HG02943 (cell line): ENCODE measurements around the gene TFB1M.
"Not testable (repeated sequence)": the region's sequence is repeated elsewhere in the genome, so short reads cannot be mapped to it uniquely, and the experiment has no call there.

Experiments
- ATAC-seq: cut with Tn5 transposase; IDR thresholded peaks from one replicate; pipeline ENCODE4 v1.9.1; 2021; ENCODE audit warnings: mild to moderate bottlenecking, low read depth, moderate library complexity; ENCODE audit not compliant: unreplicated experiment

TFB1M gene

DNA sequence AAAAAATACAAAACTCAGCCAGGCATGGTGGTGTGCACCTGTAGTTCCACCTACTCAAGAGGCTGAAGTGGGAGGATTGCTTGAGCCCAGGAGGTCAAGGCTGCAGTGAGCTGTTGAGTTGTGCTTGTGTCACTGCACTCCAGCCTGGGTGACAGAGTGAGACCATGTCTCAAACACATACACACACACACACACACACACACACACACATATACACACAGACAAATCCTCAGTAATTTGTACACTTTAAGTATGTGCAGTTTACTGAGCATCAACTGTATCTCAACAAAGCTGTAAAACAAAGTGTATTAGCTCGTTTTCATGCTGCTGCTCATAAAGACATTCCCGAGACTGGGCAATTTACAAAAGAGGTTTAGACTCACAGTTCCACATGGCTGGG is 7.3 kb downstream of the TFB1M start:
- no peak for ATAC-seq

DNA sequence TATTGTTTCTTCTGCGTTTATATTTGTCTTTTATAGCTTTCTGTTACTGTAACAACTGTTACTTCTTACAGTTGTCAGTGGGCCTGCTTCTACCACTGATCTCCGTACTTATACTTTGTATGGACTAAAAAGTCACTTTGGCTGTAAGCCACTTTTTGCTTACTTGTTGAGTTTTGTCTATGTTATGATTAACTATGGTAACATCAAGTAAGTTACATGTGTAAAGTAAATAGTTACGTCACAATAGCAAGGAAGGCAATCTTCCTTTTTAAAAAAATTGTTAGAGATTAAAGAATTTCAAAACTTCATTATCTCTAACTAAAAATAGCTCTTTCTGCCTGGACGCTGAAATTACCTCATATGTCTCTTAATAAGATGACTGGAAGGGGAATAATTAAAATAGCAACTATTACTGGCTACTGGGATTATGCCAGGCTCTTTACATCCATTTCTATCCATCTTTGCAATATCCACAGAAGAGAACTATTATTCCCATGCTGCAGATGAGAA is 10.9 kb downstream of the TFB1M start:
- no peak for ATAC-seq

DNA sequence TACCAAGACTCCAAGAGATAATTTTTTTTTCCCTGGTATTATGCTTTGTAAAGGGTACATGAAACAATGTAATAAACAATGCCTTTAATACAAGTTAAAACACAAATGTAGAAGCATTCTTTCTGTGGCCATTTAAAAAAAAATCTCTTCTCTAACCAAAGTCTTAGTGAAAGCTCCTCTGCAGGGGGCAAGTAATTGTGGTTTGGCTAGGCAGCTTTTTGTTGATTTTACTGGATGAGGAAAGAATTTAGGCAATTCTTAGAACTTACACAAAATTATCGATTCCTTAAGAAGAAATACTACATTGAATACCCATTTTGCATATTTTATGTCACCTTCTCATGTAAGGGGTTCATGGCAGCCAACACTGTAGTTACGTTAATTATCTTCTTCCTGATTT is 12.4 kb downstream of the TFB1M start:
- ATAC-seq: no peak

DNA sequence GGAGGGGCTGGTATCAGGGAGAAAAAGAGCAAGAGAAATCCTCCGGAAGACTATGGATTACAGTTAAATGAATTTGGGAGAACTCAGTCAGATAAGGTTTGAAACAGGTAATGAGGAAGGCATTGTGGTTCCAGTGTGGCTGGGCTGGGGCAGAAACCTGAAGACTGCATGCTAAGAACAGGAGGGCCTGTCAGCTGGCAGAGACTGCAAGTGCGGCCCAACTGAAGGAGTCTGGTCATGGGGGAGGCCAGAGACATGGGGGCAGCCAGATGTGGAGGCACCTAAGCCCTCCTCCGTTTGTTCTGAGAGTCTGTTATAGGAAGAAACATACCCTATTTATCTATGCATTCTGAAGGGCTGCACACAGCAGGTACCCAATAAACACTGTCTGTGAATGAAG is 16.6 kb downstream of the TFB1M start:
- no peak for ATAC-seq

DNA sequence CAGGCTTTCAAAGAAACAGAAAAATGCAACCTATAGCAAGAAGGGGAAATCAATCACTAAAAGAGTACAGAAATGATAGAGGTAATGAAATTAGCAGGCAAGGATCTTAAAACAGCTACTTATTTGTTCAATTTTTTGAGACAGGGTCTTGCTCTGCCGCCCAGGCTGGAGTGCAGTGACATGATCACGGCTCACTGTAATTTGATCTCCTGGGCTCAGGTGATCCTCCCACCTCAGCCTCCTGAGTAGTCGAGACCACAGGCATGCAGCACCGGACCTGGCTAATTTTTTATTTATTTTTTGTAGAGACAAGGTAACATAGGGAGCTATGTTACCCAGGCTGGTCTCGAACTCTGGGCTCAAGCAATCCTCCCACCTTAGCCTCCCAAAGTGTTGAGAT is 21.6 kb downstream of the TFB1M start:
- ATAC-seq: no peak

DNA sequence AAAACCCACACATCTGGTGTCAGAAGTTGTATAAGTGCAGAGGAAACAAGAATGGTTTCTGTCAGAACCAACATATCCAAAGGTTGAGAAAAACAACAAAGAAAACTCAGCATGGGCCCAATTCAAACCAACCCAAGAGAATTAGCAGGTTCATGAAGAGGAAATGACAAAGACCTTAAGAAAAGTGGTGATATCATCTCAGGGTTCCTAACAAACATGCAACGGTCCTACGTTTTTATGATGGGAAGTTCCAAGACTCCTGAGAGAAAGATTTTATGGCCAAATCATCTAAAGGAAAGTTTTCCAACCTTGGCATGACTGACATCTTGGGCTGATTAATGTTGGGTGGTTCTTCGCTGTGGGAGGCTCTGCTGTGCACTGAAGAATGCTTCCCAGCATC is 23.0 kb downstream of the TFB1M start:
- no peak for ATAC-seq

DNA sequence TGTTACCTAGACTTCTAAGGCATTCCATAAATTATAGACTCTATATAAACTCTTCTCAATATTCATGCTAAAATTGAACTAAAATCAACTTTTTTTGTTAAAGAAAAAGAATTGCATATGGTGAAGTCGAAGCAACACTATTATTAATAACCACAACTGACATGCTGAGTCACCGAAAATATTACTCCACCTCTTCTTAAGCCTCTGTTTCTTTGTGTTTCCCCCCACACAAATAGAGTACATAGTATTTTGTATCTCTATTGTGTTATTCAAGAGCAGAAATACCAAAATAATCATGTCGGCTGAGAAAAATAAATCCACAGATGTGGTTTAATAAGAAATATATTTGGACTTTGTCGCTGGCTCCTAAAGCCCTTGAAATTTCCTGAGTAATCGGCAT is 23.8 kb downstream of the TFB1M start:
- no peak for ATAC-seq

DNA sequence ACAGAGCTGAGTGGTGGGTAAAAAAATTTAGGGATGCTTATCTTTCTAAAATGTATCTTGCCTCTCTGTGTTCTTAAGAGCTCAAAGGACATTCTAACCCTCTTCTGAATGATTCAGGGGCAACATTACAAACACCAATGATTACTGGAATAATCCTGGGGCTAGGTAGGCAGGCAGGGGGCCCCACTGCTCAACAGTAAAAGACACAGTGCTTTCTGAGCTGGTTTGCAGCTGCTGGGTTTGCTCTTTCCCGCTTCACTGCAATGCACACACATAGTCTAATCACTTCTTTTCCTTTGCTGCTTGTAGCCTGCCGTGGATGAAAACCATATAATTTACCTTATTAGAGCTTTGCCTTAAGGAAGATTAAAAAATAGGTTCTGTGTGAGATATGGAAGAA is 26.5 kb downstream of the TFB1M start:
- no peak for ATAC-seq

DNA sequence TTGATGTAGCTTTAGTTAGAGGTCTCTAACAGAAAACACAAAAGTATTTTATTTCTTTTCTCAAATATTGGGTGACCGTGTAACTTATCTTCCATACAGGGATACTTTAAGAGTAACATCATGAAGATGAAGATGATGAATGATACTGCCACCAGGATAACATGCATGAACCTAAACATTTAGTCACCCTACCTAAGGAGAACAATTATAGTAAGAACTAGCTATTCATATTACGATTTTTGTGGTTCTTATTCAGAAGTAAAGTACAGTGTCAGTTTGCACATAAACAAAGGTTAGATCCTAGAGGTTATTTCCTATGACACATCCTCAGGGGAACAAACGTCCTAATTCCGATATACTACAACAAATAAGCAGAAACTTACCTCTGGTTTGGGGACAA is 29.5 kb downstream of the TFB1M start:
- no peak for ATAC-seq

DNA sequence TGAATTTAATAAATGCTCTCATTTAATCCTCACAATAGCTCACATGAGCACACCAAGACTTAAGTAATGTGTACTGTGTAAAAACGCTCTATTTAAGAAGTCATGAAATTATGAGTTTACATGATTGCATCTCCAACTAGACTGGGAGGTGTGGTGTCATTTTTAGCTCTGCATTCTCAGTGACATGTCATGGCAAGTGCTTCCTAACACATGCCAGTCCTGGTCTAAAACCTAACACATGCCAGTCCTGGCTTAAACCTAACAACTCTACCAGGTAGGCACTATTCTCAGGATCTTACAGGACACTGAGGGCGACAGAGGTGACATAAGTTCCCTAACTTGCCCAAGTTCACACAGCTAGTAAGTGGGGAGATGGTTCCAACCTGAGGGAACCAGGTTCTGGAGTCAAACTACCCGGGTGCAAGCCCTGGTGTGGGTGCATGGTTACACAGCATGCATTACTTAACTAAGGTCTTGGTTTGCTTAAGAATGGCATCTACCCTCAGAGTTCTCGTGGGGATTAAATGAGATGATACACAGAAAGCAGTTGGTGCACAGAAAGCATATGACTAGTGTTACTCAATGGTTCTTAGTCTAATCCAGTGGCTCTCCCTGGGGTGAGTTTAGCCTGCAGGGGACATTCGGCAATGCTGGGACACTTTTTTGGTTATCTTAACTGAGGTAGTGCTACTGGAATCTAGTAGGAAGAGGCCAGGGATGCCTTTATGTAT is 35.8 kb downstream of the TFB1M start:
- no peak for ATAC-seq

DNA sequence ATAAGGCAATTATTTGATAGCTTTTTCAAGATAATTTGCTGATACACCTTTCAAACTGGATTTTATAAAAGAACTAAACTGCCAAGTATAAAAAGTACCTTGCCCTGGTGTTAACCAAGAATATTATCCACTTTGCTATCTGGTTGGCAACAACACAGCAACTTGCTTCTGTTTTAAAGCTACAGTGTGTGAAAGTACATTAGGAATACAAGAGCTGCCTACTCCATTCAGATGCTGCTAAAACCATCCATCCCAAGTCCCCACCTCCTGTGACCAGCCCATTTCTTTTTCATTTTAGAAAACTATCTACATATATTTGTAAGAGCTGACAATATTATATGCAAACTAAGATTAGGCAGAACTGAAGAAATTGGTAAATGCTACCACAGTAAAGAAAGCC is 37.6 kb downstream of the TFB1M start:
- ATAC-seq: no peak

DNA sequence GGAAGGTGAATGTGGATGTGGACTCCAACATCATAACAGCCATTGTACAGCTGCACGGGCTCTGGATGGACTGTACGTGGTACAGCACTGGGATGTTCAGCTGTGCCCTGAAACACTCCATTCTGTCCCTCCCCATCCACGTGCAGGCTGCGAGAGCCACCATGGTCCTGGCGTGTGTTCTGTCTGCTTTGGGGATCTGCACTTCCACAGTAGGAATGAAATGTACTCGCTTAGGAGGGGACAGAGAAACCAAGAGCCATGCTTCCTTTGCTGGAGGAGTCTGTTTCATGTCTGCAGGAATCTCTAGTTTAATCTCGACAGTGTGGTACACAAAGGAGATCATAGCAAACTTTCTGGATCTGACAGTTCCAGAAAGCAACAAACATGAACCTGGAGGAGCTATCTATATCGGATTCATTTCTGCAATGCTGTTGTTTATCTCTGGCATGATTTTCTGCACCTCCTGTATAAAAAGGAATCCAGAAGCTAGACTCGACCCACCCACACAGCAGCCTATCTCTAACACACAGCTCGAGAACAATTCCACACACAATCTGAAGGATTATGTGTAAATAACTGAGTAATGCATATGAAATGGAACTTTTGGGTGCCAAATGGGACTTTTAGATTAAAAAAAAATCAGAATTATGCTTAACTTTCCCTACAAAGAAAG is 38.3 kb downstream of the TFB1M start:
- no peak for ATAC-seq

DNA sequence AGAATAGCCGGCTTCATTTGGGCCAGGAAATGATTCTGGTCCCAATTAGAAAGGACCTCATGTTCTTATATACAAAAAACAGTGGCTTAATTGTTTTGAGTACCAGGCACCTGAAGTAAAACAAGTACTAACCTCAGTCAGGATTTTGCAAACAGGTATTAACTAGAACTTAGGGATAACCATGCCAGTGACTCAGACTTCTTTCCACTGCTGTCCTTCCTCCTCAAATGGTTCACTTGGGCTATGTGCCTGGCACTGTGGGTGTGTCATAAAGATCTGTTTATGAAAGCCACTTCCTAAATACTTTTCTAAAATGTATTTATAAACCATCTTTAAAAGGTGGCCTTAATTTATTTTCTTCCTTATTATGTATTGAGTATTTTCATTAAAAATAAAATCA is 39.8 kb downstream of the TFB1M start:
- ATAC-seq: no peak

DNA sequence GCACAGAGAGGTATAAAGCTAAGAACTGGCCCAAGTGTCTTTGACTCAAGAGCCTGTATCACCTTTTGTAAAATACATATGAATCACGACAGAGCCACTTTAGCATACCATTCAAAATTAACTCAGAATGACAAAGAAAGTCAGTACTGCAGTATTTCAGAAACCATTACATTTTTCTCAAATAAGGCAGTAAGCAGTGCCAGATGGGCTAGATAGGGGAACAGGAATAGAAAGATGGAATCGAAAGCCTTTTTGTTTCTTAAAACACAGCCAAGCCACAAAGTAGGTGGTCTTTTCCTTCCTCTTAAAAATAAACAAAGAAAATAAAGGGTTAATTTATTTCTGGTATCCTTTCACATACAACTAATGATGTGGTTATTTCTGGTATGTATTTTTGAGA is 40.2 kb downstream of the TFB1M start:
- ATAC-seq: no peak

DNA sequence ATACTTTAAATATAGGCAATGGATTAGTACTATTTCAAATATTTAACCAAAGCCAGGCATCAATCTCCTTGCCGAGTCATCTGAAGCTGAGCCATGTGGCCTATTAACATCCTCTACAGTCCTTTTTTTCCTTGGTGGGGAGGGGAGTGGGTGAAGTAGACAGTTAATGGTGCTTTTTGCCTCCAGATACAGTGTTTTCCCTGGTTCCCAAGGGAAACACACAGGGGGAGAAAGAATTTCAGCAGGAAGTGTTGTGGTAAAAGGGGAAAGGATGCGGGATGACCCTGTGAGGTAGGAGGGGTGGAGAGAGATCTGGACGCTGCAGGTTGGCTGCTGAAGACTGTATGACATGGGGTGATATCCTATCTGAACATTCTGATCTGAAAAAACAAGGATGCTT is 40.9 kb downstream of the TFB1M start:
- ATAC-seq: no peak

DNA sequence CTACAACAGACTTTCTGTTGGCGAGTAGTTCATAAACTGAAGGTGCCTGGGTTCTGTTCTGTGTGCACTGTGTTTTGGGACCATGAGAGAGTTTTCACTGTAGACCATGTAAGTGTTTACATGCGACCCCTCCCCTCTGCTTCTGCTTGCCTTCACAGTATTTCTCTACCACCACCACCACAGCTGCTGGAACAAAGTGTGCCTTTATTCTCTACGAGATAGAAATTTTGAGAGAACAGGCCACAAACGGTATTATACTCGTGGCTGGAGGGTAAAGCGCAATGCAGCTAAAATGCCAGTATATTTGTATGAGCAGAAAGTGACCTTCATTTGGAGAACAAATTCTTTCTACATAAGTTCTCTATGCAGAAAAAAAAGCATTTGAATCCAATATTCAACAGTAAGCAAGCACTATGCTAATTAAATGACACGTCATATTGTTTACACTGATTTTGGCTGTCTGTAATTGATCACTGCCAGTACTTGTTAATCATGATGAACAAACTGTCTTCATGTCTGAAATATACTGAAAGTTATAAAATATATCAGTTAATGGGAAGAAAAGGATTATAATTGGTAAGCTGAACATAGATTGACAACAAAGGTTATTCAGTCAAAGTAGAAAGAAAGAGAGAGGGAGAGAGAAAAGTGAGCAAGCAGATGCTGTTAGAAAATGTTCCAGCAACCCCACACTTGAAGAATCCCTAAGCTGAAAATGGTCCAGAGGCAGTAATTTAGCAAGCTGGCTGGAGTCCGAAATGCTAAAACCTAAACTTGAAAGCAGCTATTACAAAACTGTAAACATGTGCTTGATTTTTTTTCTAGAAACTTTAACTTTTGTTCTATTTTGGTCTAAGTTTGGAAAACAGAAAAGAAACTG is 41.7 kb downstream of the TFB1M start:
- ATAC-seq: no peak

DNA sequence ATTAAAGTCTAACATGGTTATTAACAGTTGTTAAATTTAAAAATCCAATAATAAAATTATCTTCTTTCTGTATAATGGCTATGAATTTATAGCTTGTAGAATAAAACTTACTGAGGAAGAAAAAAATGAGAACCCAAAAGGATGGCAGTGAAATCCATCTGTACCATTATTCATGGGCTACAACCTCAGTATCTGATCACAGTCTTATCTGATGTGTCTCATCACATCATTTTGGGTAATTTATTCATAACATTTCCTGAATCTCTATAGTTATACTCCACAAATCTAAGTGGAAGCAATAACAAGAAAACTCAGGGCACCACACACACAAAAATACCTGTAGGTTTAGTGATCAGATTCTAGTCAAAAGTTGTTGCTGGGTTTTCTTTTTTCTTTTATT is 43.1 kb downstream of the TFB1M start:
- ATAC-seq: no peak

DNA sequence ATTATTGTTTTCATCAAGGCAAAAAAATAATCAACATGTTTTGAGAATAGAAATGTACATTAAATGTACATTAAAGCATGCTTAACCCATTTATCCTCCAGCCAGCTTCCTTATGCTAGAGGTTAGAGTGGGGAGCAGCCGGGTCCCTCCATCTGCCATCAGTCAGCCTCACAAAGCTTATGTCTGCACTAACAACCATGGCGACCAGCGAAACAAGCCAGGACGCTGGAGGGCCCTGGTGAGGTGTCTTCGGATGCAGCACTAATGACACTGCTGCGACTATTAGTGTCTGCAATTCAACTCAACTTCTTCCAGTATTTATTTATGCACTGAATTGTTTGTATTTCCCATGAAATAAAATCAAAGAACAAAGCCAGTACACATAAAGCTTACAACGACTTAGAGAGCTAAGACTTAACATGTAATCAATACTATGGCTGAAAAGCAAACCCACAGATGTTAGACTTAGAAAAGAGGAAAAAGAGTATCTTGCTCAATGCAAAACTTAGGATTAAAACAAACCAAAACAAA is 43.7 kb downstream of the TFB1M start:
- ATAC-seq: no peak

DNA sequence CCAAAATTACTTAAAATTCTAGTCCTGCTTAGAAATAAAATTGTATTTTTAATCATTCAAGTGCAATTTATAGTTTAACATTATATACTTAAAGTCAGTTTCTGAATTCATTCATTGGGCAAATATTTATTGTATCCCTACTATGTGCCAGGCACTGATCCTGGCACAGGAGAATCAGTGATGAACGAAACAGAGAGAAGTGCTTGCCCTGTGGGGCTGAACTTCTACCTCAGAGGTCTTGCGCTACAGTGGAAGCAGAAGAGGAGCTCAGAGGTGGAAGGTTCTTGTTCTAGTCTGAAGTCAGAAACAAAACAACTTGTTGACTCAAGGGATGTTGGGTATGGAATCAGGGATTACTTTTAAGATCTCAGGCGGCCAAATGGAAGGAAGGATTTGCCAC is 44.5 kb downstream of the TFB1M start:
- no peak for ATAC-seq

DNA sequence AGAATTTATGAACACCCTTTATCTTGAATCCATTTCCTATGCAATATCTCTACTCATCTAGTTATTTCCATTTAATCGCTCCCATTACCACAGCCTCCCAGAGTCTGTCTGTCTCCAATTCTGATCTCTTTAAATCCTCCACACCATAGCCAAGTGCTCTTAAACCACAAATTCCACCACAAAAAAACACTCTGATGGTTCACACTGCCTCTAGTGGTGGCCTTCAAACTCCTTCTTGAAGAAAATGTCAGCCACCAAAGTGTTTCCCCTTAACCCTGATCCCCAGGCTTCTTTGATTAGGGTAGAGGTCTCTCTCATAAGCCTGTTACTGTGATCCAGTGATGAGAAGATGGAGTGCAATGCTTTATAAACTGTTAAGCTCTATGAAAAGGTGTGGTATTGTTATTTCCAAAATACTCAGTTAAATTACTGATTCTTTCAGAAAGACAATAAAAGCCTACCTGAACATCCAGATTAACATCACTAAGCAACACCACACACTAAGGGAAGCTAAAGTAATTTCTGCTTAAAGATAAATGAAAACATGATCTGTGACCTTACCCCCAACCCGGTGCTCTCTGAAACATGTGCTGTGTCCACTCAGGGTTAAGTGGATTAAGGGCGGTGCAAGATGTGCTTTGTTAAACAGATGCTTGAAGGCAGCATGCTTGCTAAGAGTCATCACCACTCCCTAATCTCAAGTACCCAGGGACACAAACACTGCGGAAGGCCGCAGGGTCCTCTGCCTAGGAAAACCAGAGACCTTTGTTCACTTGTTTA is 46.0 kb downstream of the TFB1M start:
- not testable (repeated sequence) for ATAC-seq
